Uterus (tissue), 2 donors: ENCODE data around the gene DUSP10.

ENCODE experiments used
- POLR2A ChIP-seq, 2 donors: fragments of 450-650 bp; IDR thresholded peaks; one replicate each; pipeline ENCODE4 v1.6.1; 2016; ENCODE audit warnings: antibody characterized with exemption in 2 of 2, mild to moderate bottlenecking in 1 of 2, moderate library complexity in 1 of 2
- TF ChIP-seq, protein P1 (sequence below), 4 experiments: fragments of 200-600 bp in 2 of 4; fragments of 450-650 bp in 2 of 4; sonication (generic) in 2 of 4; IDR thresholded peaks; one replicate each; pipeline ENCODE4 v1.5.1; 2016 to 2019; ENCODE audit warnings: antibody characterized with exemption in 4 of 4, mild to moderate bottlenecking in 2 of 4, moderate library complexity in 1 of 4

DNA sequence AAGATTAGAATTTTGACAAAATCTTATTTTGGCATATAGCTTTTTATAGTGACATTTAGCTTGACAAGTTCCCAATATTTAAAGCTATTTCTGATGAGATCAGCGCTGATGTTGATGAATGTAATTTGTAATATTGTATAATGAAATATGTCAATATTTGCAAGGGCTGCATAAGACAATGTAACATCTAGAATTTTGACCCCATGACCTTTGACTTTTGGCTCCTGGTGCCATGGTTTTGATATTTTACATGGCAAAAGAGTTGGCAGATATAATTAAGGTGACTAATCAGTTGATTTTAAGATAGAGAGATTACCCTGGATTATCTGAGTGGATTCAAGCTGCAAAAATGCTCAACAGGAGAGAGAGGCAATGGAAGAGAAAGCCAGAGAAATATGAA is 63.9 kb downstream of the DUSP10 start:
- no peak for TF ChIP-seq POLR2A (IDR thresholded peaks at IDR 0.05)
- TF ChIP-seq, protein P1, sequence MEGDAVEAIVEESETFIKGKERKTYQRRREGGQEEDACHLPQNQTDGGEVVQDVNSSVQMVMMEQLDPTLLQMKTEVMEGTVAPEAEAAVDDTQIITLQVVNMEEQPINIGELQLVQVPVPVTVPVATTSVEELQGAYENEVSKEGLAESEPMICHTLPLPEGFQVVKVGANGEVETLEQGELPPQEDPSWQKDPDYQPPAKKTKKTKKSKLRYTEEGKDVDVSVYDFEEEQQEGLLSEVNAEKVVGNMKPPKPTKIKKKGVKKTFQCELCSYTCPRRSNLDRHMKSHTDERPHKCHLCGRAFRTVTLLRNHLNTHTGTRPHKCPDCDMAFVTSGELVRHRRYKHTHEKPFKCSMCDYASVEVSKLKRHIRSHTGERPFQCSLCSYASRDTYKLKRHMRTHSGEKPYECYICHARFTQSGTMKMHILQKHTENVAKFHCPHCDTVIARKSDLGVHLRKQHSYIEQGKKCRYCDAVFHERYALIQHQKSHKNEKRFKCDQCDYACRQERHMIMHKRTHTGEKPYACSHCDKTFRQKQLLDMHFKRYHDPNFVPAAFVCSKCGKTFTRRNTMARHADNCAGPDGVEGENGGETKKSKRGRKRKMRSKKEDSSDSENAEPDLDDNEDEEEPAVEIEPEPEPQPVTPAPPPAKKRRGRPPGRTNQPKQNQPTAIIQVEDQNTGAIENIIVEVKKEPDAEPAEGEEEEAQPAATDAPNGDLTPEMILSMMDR (IDR thresholded peaks at IDR 0.05), result no peak
